ENCODE data around the gene CES1. TPM values are rescaled to one million over a fixed set of nuclear protein-coding genes. Genes with fewer than 3 reads are reported as not detected.

CES1 gene
- total and polyA plus RNA-seq, 2 of the 8 experiments (the other 6 are each of a cell fraction or from before 2014, with no cell fraction given), result 0.91 to 1.2 TPM

DNA sequence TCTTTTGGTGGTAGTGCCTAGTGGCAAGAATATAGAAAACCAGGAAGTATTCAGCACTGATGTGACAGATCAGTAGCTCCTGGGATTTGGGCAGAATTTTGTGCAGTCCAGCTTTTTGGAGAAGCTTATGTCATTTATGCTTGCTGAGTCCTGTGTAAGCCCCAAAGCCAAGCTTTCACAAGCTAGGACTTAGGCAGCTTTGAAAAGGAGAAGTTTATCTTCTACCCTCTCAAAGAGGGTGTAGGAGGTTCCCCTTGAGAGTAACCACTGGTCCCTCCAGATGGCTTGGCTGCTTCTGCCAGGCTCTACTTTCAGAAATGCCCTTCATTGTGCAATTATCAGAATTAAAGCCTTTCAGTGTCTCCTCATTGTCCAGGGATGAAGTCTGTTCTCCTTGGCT is 78.8 kb downstream of the CES1 start (continued):
- TF ChIP-seq POLR2AphosphoS5 (IDR thresholded peaks at IDR 0.05; ENCODE audit: low read depth, low read length) (no peak), TAF1 (IDR thresholded peaks at IDR 0.05; ENCODE audit: low read depth, low read length) (no peak)

Measured in H1 (cell line).